Smooth muscle cell (in vitro differentiated cells): ENCODE results near the gene NEK6. TPM values are rescaled to one million over a fixed set of nuclear protein-coding genes. Genes with fewer than 3 reads are reported as not detected.

Experiments
- DNase-seq: peaks from one replicate; lab custom pipeline; 2025; ENCODE audit not compliant: unreplicated experiment; lab: John Stamatoyannopoulos, UW
- H2AFZ ChIP-seq: fragments of 200-600 bp; sonication (generic); 2 replicates; pipeline ENCODE4 v1.6.0; 2016; ENCODE audit warnings: antibody characterized with exemption, low read depth, mild to moderate bottlenecking
- H3F3A ChIP-seq: fragments of 200-600 bp; sonication (generic); 2 replicates; pipeline ENCODE4 v1.6.0; 2017; ENCODE audit warnings: antibody characterized with exemption, low read depth
- H3K27ac ChIP-seq: fragments of 200-600 bp; sonication (generic); 2 replicates; pipeline ENCODE4 v1.5.1; 2016; ENCODE audit warnings: low read depth, mild to moderate bottlenecking
- H3K27me3 ChIP-seq: fragments of 200-600 bp; sonication (generic); 2 replicates; pipeline ENCODE4 v1.6.1; 2016; ENCODE audit warnings: low read depth, mild to moderate bottlenecking
- H3K36me3 ChIP-seq: fragments of 200-600 bp; sonication (generic); 2 replicates; pipeline ENCODE4 v1.5.1; 2016; ENCODE audit warnings: low read depth
- H3K4me1 ChIP-seq: fragments of 200-600 bp; sonication (generic); 2 replicates; pipeline ENCODE4 v1.5.1; 2016; ENCODE audit warnings: low read depth
- H3K4me2 ChIP-seq: fragments of 200-600 bp; sonication (generic); 2 replicates; pipeline ENCODE4 v1.6.0; 2016; ENCODE audit warnings: mild to moderate bottlenecking
- H3K4me3 ChIP-seq: fragments of 200-600 bp; sonication (generic); 2 replicates; pipeline ENCODE4 v1.5.1; 2016; ENCODE audit warnings: mild to moderate bottlenecking
- H3K79me2 ChIP-seq: fragments of 200-600 bp; sonication (generic); 2 replicates; pipeline ENCODE4 v1.6.0; 2016; ENCODE audit warnings: low read depth, mild to moderate bottlenecking
- H3K9ac ChIP-seq: fragments of 200-600 bp; sonication (generic); 2 replicates; pipeline ENCODE4 v1.6.0; 2016; ENCODE audit warnings: low read depth
- H3K9me3 ChIP-seq: fragments of 200-600 bp; sonication (generic); replicated peaks from 2 replicates; pipeline ENCODE4 v1.5.1; 2016; ENCODE audit warnings: low read depth
- H4K20me1 ChIP-seq: fragments of 200-600 bp; sonication (generic); 2 replicates; pipeline ENCODE4 v1.6.0; 2016; ENCODE audit warnings: low read depth
- CTCF ChIP-seq: fragments of 200-600 bp; sonication (generic); IDR thresholded peaks from 2 replicates; pipeline ENCODE4 v1.5.1; 2017; ENCODE audit warnings: borderline replicate concordance, mild to moderate bottlenecking, antibody characterized with exemption; ENCODE audit not compliant: insufficient read depth, poor library complexity, severe bottlenecking
- WGBS: methylation state at CpG from one replicate; pipeline ENCODE4 v1.1.7; 2016; ENCODE audit warnings: low lambda C conversion rate; 5-methylcytosine and 5-hydroxymethylcytosine counted together
- polyA plus RNA-seq: library from polyadenylated mRNA; unstranded; fragments of >200 nt; fragmentation: Nextera tagmentation; extraction: Ambion mirVana; gene quantifications from 2 replicates; pipeline ENCODE4 v1.2.1, GENCODE V29; 2016
- total RNA-seq: library from RNA; depleted of rRNA; stranded (reverse); fragments of >200 nt; gene quantifications from 2 replicates; pipeline ENCODE4 v1.2.3, GENCODE V29; 2014

The NEK6 gene
- total and polyA plus RNA-seq, 2 experiments from 2014 or later: 45.9 to 108 TPM

- H3K36me3 ChIP-seq: peaks cover 6% of the 10 kb centered on the region
- no peak overlapping the region for H3K4me2 ChIP-seq
- H3K79me2 ChIP-seq: no peaks in the 10 kb centered on the region
- no peak overlapping the region for H3K27ac ChIP-seq
- no peaks in the 10 kb centered on the region for H3K9me3 ChIP-seq
- DNase-seq: no peak
- H4K20me1 ChIP-seq: peaks cover 79% of the 10 kb centered on the region
- TF ChIP-seq CTCF: no peak
- H3K4me3 ChIP-seq: no peak overlapping the region
- no peak overlapping the region for H2AFZ ChIP-seq
- H3K4me1 ChIP-seq: peaks cover 14% of the 10 kb centered on the region
- no peak overlapping the region for H3K9ac ChIP-seq
- no peaks in the 10 kb centered on the region for H3K27me3 ChIP-seq
- WGBS: 92% methylated on average over 26 of the region's 26 CpGs
- peaks cover 5% of the 10 kb centered on the region for H3F3A ChIP-seq
Measured at GRCh38 chr9:124347206-124347967, 89.6 kb downstream of the NEK6 start.

- H3K4me3 ChIP-seq: no peak overlapping the region
- no peak overlapping the region for H3K4me2 ChIP-seq
- peaks cover 5% of the 10 kb centered on the region for H3F3A ChIP-seq
- peaks cover 8% of the 10 kb centered on the region for H3K4me1 ChIP-seq
- no peak overlapping the region for H3K27ac ChIP-seq
- no peak overlapping the region for H3K9ac ChIP-seq
- no peaks in the 10 kb centered on the region for H3K27me3 ChIP-seq
- 98% methylated on average over 8 of the region's 8 CpGs for WGBS
- peaks cover 79% of the 10 kb centered on the region for H4K20me1 ChIP-seq
- no peak for DNase-seq
- no peaks in the 10 kb centered on the region for H3K9me3 ChIP-seq
- peaks cover 6% of the 10 kb centered on the region for H3K36me3 ChIP-seq
- no peak overlapping the region for H2AFZ ChIP-seq
- no peak for TF ChIP-seq CTCF
- H3K79me2 ChIP-seq: no peaks in the 10 kb centered on the region
Measured at GRCh38 chr9:124347968-124348358, 90.2 kb downstream of the NEK6 start.

- DNase-seq: no peak
- H3K27me3 ChIP-seq: no peaks in the 10 kb centered on the region
- H3K9me3 ChIP-seq: no peaks in the 10 kb centered on the region
- H3F3A ChIP-seq: peaks cover 5% of the 10 kb centered on the region
- no peak overlapping the region for H3K4me3 ChIP-seq
- no peak overlapping the region for H3K9ac ChIP-seq
- H3K4me2 ChIP-seq: no peak overlapping the region
- WGBS: 89% methylated on average over 3 of the region's 3 CpGs
- no peak for TF ChIP-seq CTCF
- no peak overlapping the region for H3K27ac ChIP-seq
- H2AFZ ChIP-seq: no peak overlapping the region
- no peaks in the 10 kb centered on the region for H3K79me2 ChIP-seq
- H3K4me1 ChIP-seq: peaks cover 5% of the 10 kb centered on the region
- H4K20me1 ChIP-seq: peaks cover 79% of the 10 kb centered on the region
- peaks cover 6% of the 10 kb centered on the region for H3K36me3 ChIP-seq
Measured at GRCh38 chr9:124348363-124348762, 90.6 kb downstream of the NEK6 start.

- Histone ChIP-seq H3K9me3 (no peaks in the 10 kb centered on the region), H3K27ac (no peak overlapping the region), H2AFZ (no peak overlapping the region), H3K4me1 (peaks cover under 1% of the 10 kb centered on the region), H3K36me3 (peaks cover 6% of the 10 kb centered on the region), H3K4me2 (no peak overlapping the region), H4K20me1 (peaks cover 79% of the 10 kb centered on the region), H3K9ac (no peak overlapping the region), H3K27me3 (no peaks in the 10 kb centered on the region), H3F3A (peaks cover 5% of the 10 kb centered on the region), H3K79me2 (no peaks in the 10 kb centered on the region), H3K4me3 (no peak overlapping the region)
- 97% methylated on average over 12 of the region's 12 CpGs for WGBS
- no peak for DNase-seq
- no peak for TF ChIP-seq CTCF
Measured at GRCh38 chr9:124348831-124349230, 91.1 kb downstream of the NEK6 start.
